ENCODE results near the gene PTH1R.

The PTH1R gene

DNA sequence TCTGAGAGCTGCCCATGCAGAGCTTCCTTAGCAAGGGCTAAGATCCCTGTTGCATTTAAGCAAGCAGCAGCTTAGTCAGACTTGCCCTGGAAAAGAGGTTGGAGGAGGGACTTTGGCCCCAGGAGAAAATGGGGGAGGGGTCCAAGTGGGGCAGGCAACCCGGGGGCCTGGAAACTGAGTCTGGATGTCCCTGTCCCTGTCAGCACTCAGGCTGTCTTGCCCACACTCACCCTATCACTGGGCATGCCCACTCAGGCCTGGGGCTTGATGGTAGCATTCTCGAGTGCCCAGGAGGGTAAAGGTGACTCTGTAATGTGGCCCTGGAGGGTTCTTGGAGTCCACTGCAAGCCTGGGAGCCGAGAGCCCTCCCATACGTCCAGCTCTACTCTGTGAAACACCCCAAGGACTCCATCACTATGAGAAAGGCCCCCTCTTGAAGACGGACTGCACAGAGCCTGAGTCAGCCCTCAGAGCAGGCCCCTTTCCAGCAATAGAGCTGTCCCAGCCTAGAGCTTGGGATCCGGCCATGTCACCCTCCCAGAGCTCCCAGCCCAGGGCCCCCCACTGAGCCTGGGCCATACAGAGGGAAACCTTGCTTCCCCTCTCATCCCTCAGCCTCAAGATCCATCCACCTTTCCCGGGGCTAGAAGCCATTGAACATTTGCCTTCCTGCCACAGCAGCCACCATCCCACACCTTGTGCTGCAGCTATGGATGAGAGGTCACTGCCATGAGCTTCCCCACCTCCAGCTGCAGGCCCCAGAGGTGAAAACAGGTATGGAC lies 27.6 kb upstream of the PTH1R start:
- DNase-seq (ENCODE audit: low read depth, low spot score): no peak

- no peak for DNase-seq (ENCODE audit: low read depth, low spot score)
These were observed 27.1 kb upstream of the PTH1R start for GRCh38 chr3:46850468-46850779.

DNA sequence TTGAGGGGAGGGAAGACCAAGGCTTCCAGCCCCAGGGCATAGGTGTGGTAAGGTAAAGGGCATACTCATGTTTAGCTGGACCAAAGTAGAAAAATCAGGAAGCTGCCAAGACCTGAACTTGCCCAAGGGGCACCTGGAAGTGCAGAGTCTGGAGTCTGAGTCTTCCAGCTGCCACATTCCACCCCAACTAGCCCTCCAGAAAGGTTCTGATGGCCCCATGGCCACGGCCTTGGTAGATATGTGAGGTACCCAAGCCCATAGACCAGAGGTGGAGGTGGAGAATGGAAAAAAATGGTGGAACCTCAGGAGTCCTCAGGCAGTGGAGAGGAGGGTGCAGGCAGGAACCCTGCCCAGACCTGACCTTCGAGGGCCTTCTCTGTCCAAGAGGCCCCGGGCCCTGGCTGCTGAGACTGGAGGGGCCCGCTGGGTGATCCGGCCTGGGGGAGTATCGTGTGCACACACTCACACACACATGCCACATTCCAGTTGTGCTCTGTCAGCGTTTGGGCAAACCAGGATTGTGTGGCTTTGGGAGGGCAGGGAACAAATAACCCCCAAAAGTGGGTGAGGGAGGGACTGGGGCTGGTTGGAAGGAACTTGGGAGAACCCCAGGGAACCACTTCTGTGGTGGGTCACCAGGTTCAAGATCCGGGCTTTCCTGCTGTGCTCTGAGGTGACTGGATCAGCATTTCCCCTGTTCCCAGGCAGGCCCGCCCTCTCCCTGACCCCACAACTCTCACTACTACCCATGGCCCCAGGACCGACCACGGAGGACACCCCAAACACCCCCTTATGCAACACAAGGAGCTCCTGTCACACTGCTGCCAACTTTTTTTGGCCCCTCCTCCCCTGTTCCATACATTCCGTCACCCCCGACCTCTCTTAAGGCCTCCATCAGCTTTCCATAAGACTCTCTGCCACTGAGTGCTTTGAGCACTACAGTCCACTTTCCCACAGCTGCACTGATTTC lies 25.9 kb upstream of the PTH1R start:
- no peak for DNase-seq (ENCODE audit: low read depth, low spot score)

- no peak for DNase-seq (ENCODE audit: low read depth, low spot score)
These were observed 25.2 kb upstream of the PTH1R start for GRCh38 chr3:46852334-46852720.

GRCh38 chr3:46852839-46853355 lies 24.6 kb upstream of the PTH1R start:
- no peak for DNase-seq (ENCODE audit: low read depth, low spot score)

- DNase-seq (ENCODE audit: low read depth, low spot score): no peak
These were observed 23.8 kb upstream of the PTH1R start for GRCh38 chr3:46853441-46854415.

- no peak for DNase-seq (ENCODE audit: low read depth, low spot score)
These were observed 22.9 kb upstream of the PTH1R start for GRCh38 chr3:46854555-46854991.

DNA sequence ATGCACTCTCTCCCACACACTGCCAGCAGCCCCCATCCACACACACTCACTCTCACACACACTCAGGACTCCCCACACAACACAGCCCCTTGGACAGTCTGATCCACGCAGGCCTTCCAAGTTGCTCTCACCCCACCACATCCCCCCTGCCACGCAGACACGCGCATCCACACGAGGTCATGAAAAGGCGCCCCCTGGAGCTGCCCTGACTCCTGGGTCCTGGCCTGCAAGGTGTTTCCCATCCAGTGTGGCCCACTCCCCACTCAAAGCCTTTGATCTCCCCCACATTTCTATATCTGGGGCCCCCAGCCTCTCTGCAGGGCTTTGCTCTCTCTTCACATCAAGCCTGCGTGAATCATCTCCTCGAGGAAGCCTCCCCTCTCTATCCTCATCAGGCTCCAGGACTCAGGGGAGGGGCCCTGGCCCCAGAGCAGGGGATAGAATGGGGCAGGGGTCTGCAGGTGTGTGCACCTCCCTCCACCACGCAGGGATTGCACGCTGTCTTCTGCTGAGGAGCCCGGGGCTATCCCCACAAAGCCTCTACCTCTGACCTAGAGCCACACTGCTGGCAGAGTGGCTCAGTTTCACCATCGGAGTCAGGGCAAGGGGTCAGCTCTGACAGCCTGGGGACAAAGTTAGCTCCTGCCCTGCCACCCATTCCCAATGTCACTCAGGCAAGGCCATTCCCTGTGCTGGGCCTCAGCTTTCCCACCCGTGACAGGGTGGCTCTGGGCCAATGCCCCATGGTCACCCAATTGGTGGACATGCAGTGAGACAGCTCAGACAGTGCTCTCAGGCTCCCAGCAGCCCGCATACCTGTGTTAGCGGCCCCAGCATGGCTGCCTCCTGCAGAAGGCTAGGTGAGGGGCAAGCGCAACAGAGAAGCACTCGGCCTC lies 20.7 kb upstream of the PTH1R start:
- DNase-seq (ENCODE audit: low read depth, low spot score): no peak

DNA sequence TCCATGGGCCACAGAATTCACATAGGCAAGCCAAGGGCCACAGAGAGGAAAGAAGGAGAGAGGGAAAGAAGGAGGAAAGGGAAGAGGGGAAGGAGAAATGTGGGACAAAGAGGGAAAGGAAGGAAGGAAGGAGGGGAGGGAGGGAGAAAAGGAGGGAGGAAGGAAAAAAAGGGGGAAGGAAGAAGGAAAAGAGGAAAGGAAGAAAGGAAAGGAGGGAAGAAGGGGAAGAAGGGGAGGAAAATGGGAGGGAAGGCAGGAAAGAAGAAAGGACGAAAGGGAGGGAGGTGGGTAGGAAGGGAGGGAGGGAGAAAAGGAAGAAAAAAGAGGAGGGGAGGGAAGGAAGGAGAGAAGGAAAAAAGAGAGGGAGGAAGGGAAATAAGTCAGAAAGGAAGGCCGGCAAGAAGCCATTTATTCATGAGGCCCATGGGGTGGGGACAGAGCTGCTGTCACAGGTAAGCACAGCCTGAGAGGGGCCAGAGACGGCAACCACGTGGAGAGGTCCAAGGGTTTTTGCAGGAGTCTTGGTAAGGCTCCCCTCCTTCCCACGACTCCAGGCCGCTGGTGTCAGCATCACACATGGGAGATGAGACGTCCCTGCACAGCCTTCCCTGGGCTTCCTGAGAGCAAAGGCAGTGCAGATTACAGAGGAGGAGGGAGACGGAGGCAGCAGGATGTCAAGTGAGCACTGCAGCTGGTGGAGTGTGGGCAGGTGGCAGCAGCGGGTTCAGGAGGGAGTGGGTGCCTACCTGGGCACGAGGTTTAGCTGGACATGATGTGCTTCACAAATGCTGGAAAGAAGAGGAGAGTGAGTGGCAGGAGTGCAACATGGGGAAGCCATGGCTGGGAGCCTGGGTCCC lies 19.8 kb upstream of the PTH1R start:
- DNase-seq (ENCODE audit: low read depth, low spot score): no peak

- DNase-seq (ENCODE audit: low read depth, low spot score): no peak
These were observed 19.1 kb upstream of the PTH1R start for GRCh38 chr3:46858456-46858855.

GRCh38 chr3:46859001-46859710 lies 18.4 kb upstream of the PTH1R start:
- DNase-seq (ENCODE audit: low read depth, low spot score): no peak

- DNase-seq (ENCODE audit: low read depth, low spot score): no peak
These were observed 17.3 kb upstream of the PTH1R start for GRCh38 chr3:46860017-46860809.

DNA sequence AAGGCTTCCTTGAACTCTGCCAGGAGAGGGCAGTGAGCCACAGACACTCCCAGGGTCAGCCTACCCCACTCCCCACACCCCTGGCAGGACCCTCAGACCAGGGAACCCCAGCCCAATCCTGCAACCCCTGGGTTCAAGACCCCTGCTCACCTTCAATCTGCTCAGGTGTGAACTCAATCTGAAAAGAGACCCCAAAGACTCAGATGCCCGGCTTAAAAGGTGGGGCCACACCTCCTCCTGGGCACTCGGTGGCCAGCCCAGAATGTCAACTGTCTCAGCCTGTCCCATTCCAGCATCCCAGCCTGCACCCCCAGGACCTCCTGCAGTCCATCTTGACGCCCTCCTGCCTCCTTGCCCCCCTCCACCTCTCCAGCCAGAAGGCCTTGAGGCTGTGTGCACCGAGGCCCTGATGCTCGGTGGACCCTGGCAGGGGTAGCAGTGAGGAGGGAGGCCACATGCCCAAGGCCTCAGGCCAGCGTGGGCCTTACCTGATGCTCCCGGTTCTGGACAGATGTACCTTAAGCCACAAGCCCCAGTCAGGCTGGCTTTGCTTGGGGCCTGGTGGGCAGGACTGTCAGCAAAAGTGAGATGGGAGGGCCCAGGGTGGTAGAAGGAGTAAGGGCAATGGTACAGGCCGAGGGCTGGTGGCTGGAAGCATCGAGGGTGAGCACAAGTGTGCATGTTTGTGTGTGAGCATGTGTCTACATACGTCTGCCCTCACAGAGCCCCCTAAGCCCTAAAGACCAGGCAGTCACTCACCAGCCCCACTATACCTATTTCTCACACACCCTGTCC lies 16.5 kb upstream of the PTH1R start:
- DNase-seq (ENCODE audit: low read depth, low spot score): no peak

GRCh38 chr3:46861605-46862368 lies 15.7 kb upstream of the PTH1R start:
- DNase-seq (ENCODE audit: low read depth, low spot score): no peak

DNA sequence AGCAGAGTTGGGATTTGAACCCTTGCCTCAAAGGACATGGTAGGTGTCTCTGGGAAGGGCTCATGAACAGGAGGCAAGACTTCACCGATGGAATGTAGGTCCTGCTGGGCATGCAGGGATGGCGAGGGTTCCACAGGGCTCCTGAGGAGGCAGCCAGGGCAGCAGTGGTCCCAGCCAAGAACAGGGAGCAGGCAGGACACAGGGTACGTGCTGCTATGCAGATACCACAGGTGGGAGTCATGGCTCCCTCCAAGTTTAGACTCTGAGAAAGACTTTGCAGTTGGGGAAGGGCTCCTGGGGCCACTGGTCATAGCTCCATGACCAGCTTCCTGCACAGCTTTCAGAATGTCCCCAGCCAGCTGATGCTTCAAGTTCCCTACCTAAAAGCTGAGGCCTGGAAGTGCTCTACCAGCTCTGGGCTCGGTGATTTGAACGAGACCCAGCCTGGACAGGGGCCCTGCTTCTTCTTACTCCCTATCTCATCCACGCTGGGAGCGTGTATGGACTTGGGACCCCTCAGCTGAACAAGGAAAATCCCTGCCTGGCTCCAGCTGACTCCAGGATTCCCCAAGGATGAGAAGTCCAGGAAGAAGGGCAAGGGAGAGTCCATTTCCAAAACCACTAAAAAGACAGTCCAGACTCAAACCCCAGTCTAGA lies 15.0 kb upstream of the PTH1R start:
- no peak for DNase-seq (ENCODE audit: low read depth, low spot score)

DNA sequence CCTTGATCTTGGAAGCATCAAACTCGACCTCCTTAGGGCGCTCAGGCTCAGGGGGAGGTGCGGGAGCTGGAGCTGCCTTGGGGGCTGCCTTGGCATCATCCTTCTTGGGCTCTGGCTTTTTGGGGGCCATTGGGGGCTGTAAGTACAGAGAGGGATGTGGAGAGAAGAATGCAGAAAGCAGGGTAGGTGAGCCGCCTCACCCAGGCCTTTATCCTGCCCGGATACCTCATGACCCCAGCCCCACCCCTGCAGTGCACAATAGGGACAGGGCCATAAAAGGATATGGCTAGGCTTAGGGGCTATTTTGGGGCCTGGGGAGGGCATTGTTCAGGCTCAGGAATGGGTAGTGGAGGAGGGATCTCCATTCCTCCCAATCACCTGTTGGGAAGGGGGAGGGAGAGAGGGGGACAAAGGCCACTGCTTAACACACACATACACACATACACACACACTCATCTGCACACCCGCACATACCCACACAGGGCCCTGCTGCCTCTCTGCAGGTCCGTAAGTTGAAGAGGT lies 14.2 kb upstream of the PTH1R start, which contains the start of gene MYL3:
Gene MYL3, minus strand, starts transcription at position 184 of the 522 bp plus-strand sequence. Its CDS starts 54 bp downstream, at position 130.
- DNase-seq (ENCODE audit: low read depth, low spot score): no peak

Measured in smooth muscle cell of the brain vasculature (primary cell).